Activated naive CD8-positive, alpha-beta T cell treated with anti-CD3 and anti-CD28 coated beads, Interleukin-2, amount 50 U/mL, for 24 hours (primary cell): ENCODE data around the gene DNLZ.
A peak's percentile ranks its signal among the peaks of the same experiment; 100 is the strongest.

Source experiments
- ATAC-seq: fragments of 150-1000 bp; cut with Tn5 transposase; one replicate; pipeline ENCODE4 v1.10.0; 2021
- DNase-seq: peaks from one replicate; pipeline ENCODE4 v3.0.0; 2021
- H3K27ac Mint-ChIP-seq: one replicate; pipeline ENCODE4 v1.8.0; 2021; ENCODE audit warnings: mild to moderate bottlenecking, mixed read lengths
- H3K27me3 Mint-ChIP-seq: one replicate; pipeline ENCODE4 v1.8.0; 2021; ENCODE audit warnings: mixed read lengths
- H3K36me3 Mint-ChIP-seq: one replicate; pipeline ENCODE4 v1.8.0; 2021; ENCODE audit warnings: low read depth, mixed read lengths
- H3K4me1 Mint-ChIP-seq: one replicate; pipeline ENCODE4 v1.8.0; 2021; ENCODE audit warnings: mixed read lengths
- H3K4me3 Mint-ChIP-seq: one replicate; pipeline ENCODE4 v1.8.0; 2021; ENCODE audit warnings: mild to moderate bottlenecking, moderate library complexity, mixed read lengths
- H3K9me3 Mint-ChIP-seq: one replicate; pipeline ENCODE4 v1.8.0; 2021; ENCODE audit warnings: mixed read lengths

The DNLZ gene

GRCh38 chr9:136389396-136389795 is 25.9 kb upstream of the DNLZ start:
- DNase-seq (no peak), ATAC-seq (no peak)
- H3K27ac Mint-ChIP-seq: no peak overlapping the region
- H3K4me1 Mint-ChIP-seq: peaks cover 23% of the 10 kb centered on the region
- H3K27me3 Mint-ChIP-seq: no peaks in the 10 kb centered on the region
- no peak overlapping the region for H3K4me3 Mint-ChIP-seq
- H3K9me3 Mint-ChIP-seq: no peaks in the 10 kb centered on the region
- peaks cover 59% of the 10 kb centered on the region for H3K36me3 Mint-ChIP-seq

GRCh38 chr9:136387217-136387616 is 23.7 kb upstream of the DNLZ start:
- Mint-ChIP-seq H3K27ac (no peak overlapping the region), H3K4me3 (no peak overlapping the region), H3K27me3 (no peaks in the 10 kb centered on the region), H3K36me3 (peaks cover 61% of the 10 kb centered on the region), H3K9me3 (no peaks in the 10 kb centered on the region), H3K4me1 (peaks cover 23% of the 10 kb centered on the region)
- ATAC-seq: no peak
- no peak for DNase-seq

- H3K27ac Mint-ChIP-seq: peak overlapping the region; percentile 29
- H3K4me3 Mint-ChIP-seq: no peak overlapping the region
- peaks cover 23% of the 10 kb centered on the region for H3K4me1 Mint-ChIP-seq
- no peaks in the 10 kb centered on the region for H3K9me3 Mint-ChIP-seq
- DNase-seq (no peak), ATAC-seq (no peak)
- no peaks in the 10 kb centered on the region for H3K27me3 Mint-ChIP-seq
- H3K36me3 Mint-ChIP-seq: peaks cover 57% of the 10 kb centered on the region
Observed at GRCh38 chr9:136386018-136386417, 22.5 kb upstream of the DNLZ start.

- Mint-ChIP-seq H3K27me3 (no peaks in the 10 kb centered on the region), H3K4me1 (peaks cover 23% of the 10 kb centered on the region), H3K36me3 (peaks cover 56% of the 10 kb centered on the region), H3K27ac (peak overlapping the region; percentile 62), H3K9me3 (no peaks in the 10 kb centered on the region), H3K4me3 (peak overlapping the region; percentile 51)
- DNase-seq (no peak), ATAC-seq (peak; percentile 66)
Observed at GRCh38 chr9:136385015-136385414, 21.5 kb upstream of the DNLZ start.

- no peak for ATAC-seq
Observed at GRCh38 chr9:136383436-136383835, 19.9 kb upstream of the DNLZ start.

GRCh38 chr9:136381966-136382513 is 18.5 kb upstream of the DNLZ start:
- no peak for DNase-seq
- Mint-ChIP-seq H3K27me3 (no peaks in the 10 kb centered on the region), H3K4me1 (peaks cover 19% of the 10 kb centered on the region), H3K9me3 (no peaks in the 10 kb centered on the region), H3K27ac (no peak overlapping the region), H3K4me3 (no peak overlapping the region), H3K36me3 (peaks cover 33% of the 10 kb centered on the region)
- no peak for ATAC-seq

More at GRCh38 chr9:136383436-136383835, 19.9 kb upstream of the DNLZ start:
- Mint-ChIP-seq H3K36me3 (peaks cover 45% of the 10 kb centered on the region), H3K4me1 (peaks cover 23% of the 10 kb centered on the region), H3K27me3 (no peaks in the 10 kb centered on the region), H3K27ac (no peak overlapping the region), H3K4me3 (no peak overlapping the region), H3K9me3 (no peaks in the 10 kb centered on the region)
- no peak for DNase-seq

GRCh38 chr9:136381311-136381710 is 17.8 kb upstream of the DNLZ start:
- Mint-ChIP-seq H3K27ac (no peak overlapping the region), H3K9me3 (no peaks in the 10 kb centered on the region), H3K36me3 (peaks cover 29% of the 10 kb centered on the region), H3K4me1 (peaks cover 18% of the 10 kb centered on the region), H3K4me3 (no peak overlapping the region), H3K27me3 (no peaks in the 10 kb centered on the region)
- DNase-seq (no peak), ATAC-seq (no peak)

GRCh38 chr9:136380381-136380780 is 16.8 kb upstream of the DNLZ start:
- DNase-seq: no peak
- Mint-ChIP-seq H3K9me3 (no peaks in the 10 kb centered on the region), H3K4me1 (peaks cover 9% of the 10 kb centered on the region), H3K27ac (no peak overlapping the region), H3K27me3 (no peaks in the 10 kb centered on the region), H3K4me3 (no peak overlapping the region), H3K36me3 (peaks cover 20% of the 10 kb centered on the region)
- ATAC-seq: no peak

GRCh38 chr9:136379891-136380290 is 16.3 kb upstream of the DNLZ start:
- Mint-ChIP-seq H3K27me3 (no peaks in the 10 kb centered on the region), H3K27ac (no peak overlapping the region), H3K4me1 (peaks cover 4% of the 10 kb centered on the region), H3K4me3 (no peak overlapping the region), H3K36me3 (peaks cover 16% of the 10 kb centered on the region), H3K9me3 (no peaks in the 10 kb centered on the region)
- no peak for DNase-seq
- ATAC-seq: no peak

GRCh38 chr9:136379401-136379800 is 15.9 kb upstream of the DNLZ start:
- no peak for DNase-seq
- Mint-ChIP-seq H3K4me3 (no peak overlapping the region), H3K36me3 (peaks cover 14% of the 10 kb centered on the region), H3K4me1 (no peaks in the 10 kb centered on the region), H3K27ac (no peak overlapping the region), H3K27me3 (no peaks in the 10 kb centered on the region), H3K9me3 (no peaks in the 10 kb centered on the region)
- ATAC-seq: no peak

- Mint-ChIP-seq H3K36me3 (peaks cover 9% of the 10 kb centered on the region), H3K27ac (no peak overlapping the region), H3K4me3 (no peak overlapping the region), H3K27me3 (no peaks in the 10 kb centered on the region), H3K9me3 (no peaks in the 10 kb centered on the region), H3K4me1 (no peaks in the 10 kb centered on the region)
- ATAC-seq (no peak), DNase-seq (no peak)
Observed at GRCh38 chr9:136379003-136379287, 15.4 kb upstream of the DNLZ start.

GRCh38 chr9:136378170-136379002 is 14.8 kb upstream of the DNLZ start:
- Mint-ChIP-seq H3K4me3 (no peak overlapping the region), H3K9me3 (no peaks in the 10 kb centered on the region), H3K27me3 (no peaks in the 10 kb centered on the region), H3K36me3 (peaks cover 7% of the 10 kb centered on the region), H3K27ac (no peak overlapping the region), H3K4me1 (no peaks in the 10 kb centered on the region)
- ATAC-seq: no peak
- DNase-seq: no peak

- Mint-ChIP-seq H3K27ac (no peak overlapping the region), H3K9me3 (no peaks in the 10 kb centered on the region), H3K4me1 (peaks cover 3% of the 10 kb centered on the region), H3K4me3 (no peak overlapping the region), H3K36me3 (peaks cover 7% of the 10 kb centered on the region), H3K27me3 (no peaks in the 10 kb centered on the region)
- ATAC-seq (no peak), DNase-seq (no peak)
Observed at GRCh38 chr9:136377341-136378169, 14.0 kb upstream of the DNLZ start.

GRCh38 chr9:136376457-136376856 is 12.9 kb upstream of the DNLZ start:
- no peak overlapping the region for H3K4me3 Mint-ChIP-seq
- DNase-seq (no peak), ATAC-seq (no peak)
- H3K27me3 Mint-ChIP-seq: no peaks in the 10 kb centered on the region
- H3K36me3 Mint-ChIP-seq: peaks cover 5% of the 10 kb centered on the region
- H3K27ac Mint-ChIP-seq: no peak overlapping the region
- peaks cover 3% of the 10 kb centered on the region for H3K4me1 Mint-ChIP-seq
- H3K9me3 Mint-ChIP-seq: no peaks in the 10 kb centered on the region

GRCh38 chr9:136375096-136375495 is 11.6 kb upstream of the DNLZ start:
- Mint-ChIP-seq H3K4me1 (peaks cover 3% of the 10 kb centered on the region), H3K27me3 (no peaks in the 10 kb centered on the region), H3K36me3 (peaks cover 2% of the 10 kb centered on the region), H3K4me3 (no peak overlapping the region), H3K9me3 (no peaks in the 10 kb centered on the region), H3K27ac (no peak overlapping the region)
- ATAC-seq (no peak), DNase-seq (no peak)
